GM12878 (cell line): ENCODE data around the gene TUNAR. TPM values are rescaled to one million over a fixed set of nuclear protein-coding genes. Genes with fewer than 3 reads are reported as not detected.

ENCODE experiments used
- ATAC-seq: fragments of 200-7000 bp; cut with Tn5 transposase; 3 replicates; pipeline ENCODE4 v1.9.1; 2020; ENCODE audit warnings: mild to moderate bottlenecking, moderate library complexity
- BruUV-seq: library from RNA; stranded (reverse); fragments of 400-500 nt; replicated peaks from 2 replicates; lab custom pipeline; 2021; lab: Mats Ljungman, UMichigan
- CTCF ChIA-PET: fragments of 300-600 bp; sonication (Branson Sonifier 250); formaldehyde crosslinking; extraction: SDS; loops from one replicate; lab custom pipeline; 2021; ENCODE audit warnings: inconsistent platforms; lab: Yijun Ruan, JAX
- POLR2A ChIA-PET: fragments of 350-600 bp; formaldehyde crosslinking; extraction: SDS; loops from one replicate; lab custom pipeline; 2021; ENCODE audit warnings: inconsistent platforms; lab: Charles Lee
- RAD21 ChIA-PET: fragments of 300-600 bp; sonication (Branson Sonifier 250); formaldehyde crosslinking; loops from one replicate; lab custom pipeline; 2023; ENCODE audit warnings: antibody characterized with exemption; ENCODE audit not compliant: unreplicated experiment; lab: Charles Lee
- SMC1A ChIA-PET: fragments of 300-600 bp; sonication (Branson Sonifier 250); formaldehyde crosslinking; loops from one replicate; lab custom pipeline; 2023; ENCODE audit not compliant: unreplicated experiment, uncharacterized antibody; lab: Charles Lee
- DNase-seq: peaks from one replicate; pipeline ENCODE4 v3.0.0-alpha.2; 2011; ENCODE audit warnings: low read depth, low spot score
- FAIRE-seq: peaks from 3 replicates; lab custom pipeline; 2011; peaks lifted over from hg19 to GRCh38; lab: Jason Lieb, UNC
- H2AFZ ChIP-seq: 2 replicates; pipeline ENCODE4 v1.6.0; 2011; ENCODE audit warnings: low read depth, low read length, control low read depth; ENCODE audit not compliant: control insufficient read depth
- H3K27ac ChIP-seq: 2 replicates; pipeline ENCODE4 v1.5.1; 2011; ENCODE audit warnings: control low read depth; ENCODE audit not compliant: control insufficient read depth, insufficient read depth
- H3K27me3 ChIP-seq, 2 experiments: replicated peaks in 1 of 2; 2 replicates each; pipeline versions ENCODE4 v1.6.0 to v1.6.1; 2011; ENCODE audit warnings: low read length in 1 of 2; ENCODE audit not compliant: control insufficient read depth in 2 of 2, insufficient read depth in 2 of 2
- H3K36me3 ChIP-seq, 2 experiments: 2 replicates each; pipeline ENCODE4 v1.5.1; 2011; ENCODE audit warnings: low read length in 1 of 2; ENCODE audit not compliant: control insufficient read depth in 2 of 2, insufficient read depth in 2 of 2
- H3K4me1 ChIP-seq: 2 replicates; pipeline ENCODE4 v1.6.1; 2011; ENCODE audit warnings: mild to moderate bottlenecking, low read length, moderate library complexity, mixed read lengths; ENCODE audit not compliant: control insufficient read depth, insufficient read depth
- H3K4me2 ChIP-seq: 2 replicates; pipeline ENCODE4 v1.6.0; 2011; ENCODE audit warnings: control low read depth; ENCODE audit not compliant: control insufficient read depth, insufficient read depth
- H3K4me3 ChIP-seq: fragments of 200-600 bp; sonication (generic); 2 replicates; pipeline ENCODE4 v1.5.1; 2016
- H3K79me2 ChIP-seq: 2 replicates; pipeline ENCODE4 v1.6.0; 2011; ENCODE audit warnings: low read length; ENCODE audit not compliant: control insufficient read depth, insufficient read depth
- H3K9ac ChIP-seq: 2 replicates; pipeline ENCODE4 v1.8.0; 2011; ENCODE audit warnings: low read length, control low read depth, mixed read lengths; ENCODE audit not compliant: control insufficient read depth, insufficient read depth
- H3K9me3 ChIP-seq: replicated peaks from 3 replicates; pipeline ENCODE4 v1.5.1; 2011; ENCODE audit warnings: mild to moderate bottlenecking, low read length; ENCODE audit not compliant: control insufficient read depth, insufficient read depth
- H4K20me1 ChIP-seq: 2 replicates; pipeline ENCODE4 v1.6.0; 2011; ENCODE audit not compliant: control insufficient read depth, insufficient read depth
- BCL11A ChIP-seq: IDR thresholded peaks from 2 replicates; pipeline ENCODE4 v1.6.1; 2011; ENCODE audit warnings: low read depth, low read length
- BHLHE40 ChIP-seq, 2 experiments: fragments of 450-650 bp in 1 of 2; IDR thresholded peaks; 2 replicates each; pipeline ENCODE4 v1.6.1; 2011 to 2017; ENCODE audit warnings: low read depth in 2 of 2, borderline replicate concordance in 1 of 2, improper control_type of control experiment in 1 of 2, low read length in 1 of 2, mild to moderate bottlenecking in 1 of 2
- BRCA1 ChIP-seq: IDR thresholded peaks from 2 replicates; pipeline ENCODE4 v1.6.1; 2011; ENCODE audit warnings: low read depth, low read length, improper control_type of control experiment
- HDGF ChIP-seq: fragments of 450-650 bp; IDR thresholded peaks from 2 replicates; pipeline ENCODE4 v1.6.1; 2016; ENCODE audit warnings: antibody characterized with exemption
- IKZF1 ChIP-seq: fragments of 450-650 bp; conservative IDR thresholded peaks from 2 replicates; pipeline ENCODE4 v1.6.1; 2017; ENCODE audit warnings: antibody characterized with exemption, mild to moderate bottlenecking
- MEF2B ChIP-seq: fragments of 450-650 bp; IDR thresholded peaks from 2 replicates; pipeline ENCODE4 v1.6.1; 2018; ENCODE audit warnings: mild to moderate bottlenecking, moderate library complexity; ENCODE audit not compliant: partially characterized antibody, poor library complexity, severe bottlenecking
- PML ChIP-seq: IDR thresholded peaks from 2 replicates; pipeline ENCODE4 v1.6.1; 2012; ENCODE audit warnings: low read length, inconsistent platforms
- RUNX3 ChIP-seq: IDR thresholded peaks from 2 replicates; pipeline ENCODE4 v1.6.1; 2012; ENCODE audit warnings: low read length, inconsistent platforms
- TBL1XR1 ChIP-seq: IDR thresholded peaks from 2 replicates; pipeline ENCODE4 v1.6.1; 2012; ENCODE audit warnings: low read depth, low read length, improper control_type of control experiment
- WGBS: methylation state at CpG from one replicate; pipeline ENCODE4 v1.1.6; 2016; ENCODE audit warnings: low lambda C conversion rate; ENCODE audit not compliant: insufficient replicate concordance, insufficient coverage; ENCODE audit errors: missing lambda C conversion rate; 5-methylcytosine and 5-hydroxymethylcytosine counted together
- in situ Hi-C: fragments of 300-500 bp; cut with MboI; formaldehyde crosslinking; loops from 9 replicates; pipeline ENCODE4 v1.14.3; 2018; ENCODE audit warnings: mixed read lengths
- intact Hi-C: fragments of 100-400 bp; cut with micrococcal nuclease; formaldehyde crosslinking; loops from one replicate; pipeline ENCODE4 v1.14.2; 2022; ENCODE audit not compliant: unreplicated experiment
- polyA plus RNA-seq, 11 experiments: library from polyadenylated mRNA; depleted of rRNA in 4 of 11; unstranded in 6 of 11; stranded (reverse) in 5 of 11; fragments of >200 nt; fragmentation: Nextera tagmentation in 4 of 11; fragmentation: Illumina TruSeq in 1 of 11; extraction: Ambion mirVana in 4 of 11; extraction: Trizol in 1 of 11; gene quantifications; 1 replicate in 1 of 11; 2 replicates in 10 of 11; pipeline versions ENCODE4 v1.2.1 to v1.2.3, GENCODE V29; 2011 to 2016; ENCODE audit warnings: inconsistent platforms in 2 of 11, missing spikeins in 2 of 11, low read depth in 1 of 11
- total RNA-seq, 4 experiments: library from RNA; depleted of rRNA in 3 of 4; stranded (reverse); fragments of >200 nt in 3 of 4; fragmentation: Illumina TruSeq in 1 of 4; extraction: Trizol in 1 of 4; gene quantifications; 2 replicates each; pipeline versions ENCODE4 v1.2.1 to v1.2.3, GENCODE V29; 2013 to 2021
- TF ChIP-seq, protein P1 (sequence below): fragments of 450-650 bp; IDR thresholded peaks from 2 replicates; pipeline ENCODE4 v1.6.1; 2018; ENCODE audit warnings: mild to moderate bottlenecking, low read depth, moderate library complexity; ENCODE audit not compliant: partially characterized antibody
- TF ChIP-seq, protein P2 (sequence below): fragments of 450-650 bp; IDR thresholded peaks from 2 replicates; pipeline ENCODE4 v1.6.1; 2016; ENCODE audit warnings: mild to moderate bottlenecking, moderate library complexity, borderline replicate concordance
- TF ChIP-seq, protein P3 (sequence below): fragments of 450-650 bp; IDR thresholded peaks from 2 replicates; pipeline ENCODE4 v1.6.1; 2017; ENCODE audit warnings: mild to moderate bottlenecking
- TF ChIP-seq, protein P4 (sequence below): IDR thresholded peaks from 2 replicates; pipeline ENCODE4 v1.6.1; 2011; ENCODE audit warnings: low read depth, low read length, improper control_type of control experiment, borderline replicate concordance

Gene TUNAR
- total and polyA plus RNA-seq, 10 of the 15 experiments (the other 5 are each of a cell fraction or from before 2014, with no cell fraction given) = 0.02 TPM; not detected in 9

DNA sequence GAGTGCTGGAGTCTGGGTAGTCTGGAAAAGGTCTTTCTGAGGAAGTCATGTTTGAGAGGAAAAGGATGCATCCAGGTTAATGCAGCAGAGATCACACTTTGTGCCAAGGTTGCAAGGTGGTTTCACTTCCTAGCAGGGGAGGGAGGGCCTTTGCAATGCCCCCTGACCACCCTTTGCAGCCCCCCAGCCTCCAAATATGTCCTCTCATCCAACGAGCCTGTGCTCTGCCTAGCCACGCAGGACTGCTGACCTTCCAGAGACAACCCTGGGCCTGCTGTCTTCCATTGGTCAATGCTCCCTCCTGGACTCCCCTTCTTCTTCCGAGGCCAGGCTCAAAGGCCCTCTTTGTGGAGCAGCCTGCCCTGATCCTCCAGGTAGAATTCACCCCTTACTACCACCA is 47.3 kb upstream of the TUNAR start:
- no peak for DNase-seq
- in situ Hi-C loops = no loop called here
- no peak for ATAC-seq
- 36% methylated on average over 3 of the region's 3 CpGs for WGBS
- Histone ChIP-seq H3K27me3 (no peaks in the 10 kb centered on the region; a peak in 1 of 4 replicates), H3K4me2 (no peak overlapping the region), H3K4me1 (no peaks in the 10 kb centered on the region), H3K9me3 (no peaks in the 10 kb centered on the region), H3K79me2 (no peaks in the 10 kb centered on the region), H4K20me1 (no peaks in the 10 kb centered on the region), H3K9ac (no peak overlapping the region), H3K4me3 (no peak overlapping the region), H2AFZ (no peak overlapping the region), H3K36me3 (no peaks in the 10 kb centered on the region), H3K27ac (no peak overlapping the region)
- ChIA-PET CTCF (no interaction called here), SMC1A (no interaction called here), POLR2A (no interaction called here), RAD21 (no interaction called here)
- BruUV-seq = no TSS peak
- intact Hi-C loops = no loop called here
- FAIRE-seq = no peak
- TF ChIP-seq, protein P1, sequence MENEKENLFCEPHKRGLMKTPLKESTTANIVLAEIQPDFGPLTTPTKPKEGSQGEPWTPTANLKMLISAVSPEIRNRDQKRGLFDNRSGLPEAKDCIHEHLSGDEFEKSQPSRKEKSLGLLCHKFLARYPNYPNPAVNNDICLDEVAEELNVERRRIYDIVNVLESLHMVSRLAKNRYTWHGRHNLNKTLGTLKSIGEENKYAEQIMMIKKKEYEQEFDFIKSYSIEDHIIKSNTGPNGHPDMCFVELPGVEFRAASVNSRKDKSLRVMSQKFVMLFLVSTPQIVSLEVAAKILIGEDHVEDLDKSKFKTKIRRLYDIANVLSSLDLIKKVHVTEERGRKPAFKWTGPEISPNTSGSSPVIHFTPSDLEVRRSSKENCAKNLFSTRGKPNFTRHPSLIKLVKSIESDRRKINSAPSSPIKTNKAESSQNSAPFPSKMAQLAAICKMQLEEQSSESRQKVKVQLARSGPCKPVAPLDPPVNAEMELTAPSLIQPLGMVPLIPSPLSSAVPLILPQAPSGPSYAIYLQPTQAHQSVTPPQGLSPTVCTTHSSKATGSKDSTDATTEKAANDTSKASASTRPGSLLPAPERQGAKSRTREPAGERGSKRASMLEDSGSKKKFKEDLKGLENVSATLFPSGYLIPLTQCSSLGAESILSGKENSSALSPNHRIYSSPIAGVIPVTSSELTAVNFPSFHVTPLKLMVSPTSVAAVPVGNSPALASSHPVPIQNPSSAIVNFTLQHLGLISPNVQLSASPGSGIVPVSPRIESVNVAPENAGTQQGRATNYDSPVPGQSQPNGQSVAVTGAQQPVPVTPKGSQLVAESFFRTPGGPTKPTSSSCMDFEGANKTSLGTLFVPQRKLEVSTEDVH = no peak
- TF ChIP-seq IKZF1 = no peak
- TF ChIP-seq, protein P2, sequence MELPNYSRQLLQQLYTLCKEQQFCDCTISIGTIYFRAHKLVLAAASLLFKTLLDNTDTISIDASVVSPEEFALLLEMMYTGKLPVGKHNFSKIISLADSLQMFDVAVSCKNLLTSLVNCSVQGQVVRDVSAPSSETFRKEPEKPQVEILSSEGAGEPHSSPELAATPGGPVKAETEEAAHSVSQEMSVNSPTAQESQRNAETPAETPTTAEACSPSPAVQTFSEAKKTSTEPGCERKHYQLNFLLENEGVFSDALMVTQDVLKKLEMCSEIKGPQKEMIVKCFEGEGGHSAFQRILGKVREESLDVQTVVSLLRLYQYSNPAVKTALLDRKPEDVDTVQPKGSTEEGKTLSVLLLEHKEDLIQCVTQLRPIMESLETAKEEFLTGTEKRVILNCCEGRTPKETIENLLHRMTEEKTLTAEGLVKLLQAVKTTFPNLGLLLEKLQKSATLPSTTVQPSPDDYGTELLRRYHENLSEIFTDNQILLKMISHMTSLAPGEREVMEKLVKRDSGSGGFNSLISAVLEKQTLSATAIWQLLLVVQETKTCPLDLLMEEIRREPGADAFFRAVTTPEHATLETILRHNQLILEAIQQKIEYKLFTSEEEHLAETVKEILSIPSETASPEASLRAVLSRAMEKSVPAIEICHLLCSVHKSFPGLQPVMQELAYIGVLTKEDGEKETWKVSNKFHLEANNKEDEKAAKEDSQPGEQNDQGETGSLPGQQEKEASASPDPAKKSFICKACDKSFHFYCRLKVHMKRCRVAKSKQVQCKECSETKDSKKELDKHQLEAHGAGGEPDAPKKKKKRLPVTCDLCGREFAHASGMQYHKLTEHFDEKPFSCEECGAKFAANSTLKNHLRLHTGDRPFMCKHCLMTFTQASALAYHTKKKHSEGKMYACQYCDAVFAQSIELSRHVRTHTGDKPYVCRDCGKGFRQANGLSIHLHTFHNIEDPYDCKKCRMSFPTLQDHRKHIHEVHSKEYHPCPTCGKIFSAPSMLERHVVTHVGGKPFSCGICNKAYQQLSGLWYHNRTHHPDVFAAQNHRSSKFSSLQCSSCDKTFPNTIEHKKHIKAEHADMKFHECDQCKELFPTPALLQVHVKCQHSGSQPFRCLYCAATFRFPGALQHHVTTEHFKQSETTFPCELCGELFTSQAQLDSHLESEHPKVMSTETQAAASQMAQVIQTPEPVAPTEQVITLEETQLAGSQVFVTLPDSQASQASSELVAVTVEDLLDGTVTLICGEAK = no peak
- no peak for TF ChIP-seq BCL11A
- no peak for TF ChIP-seq MEF2B
- TF ChIP-seq BRCA1 = no peak
- TF ChIP-seq, protein P3, sequence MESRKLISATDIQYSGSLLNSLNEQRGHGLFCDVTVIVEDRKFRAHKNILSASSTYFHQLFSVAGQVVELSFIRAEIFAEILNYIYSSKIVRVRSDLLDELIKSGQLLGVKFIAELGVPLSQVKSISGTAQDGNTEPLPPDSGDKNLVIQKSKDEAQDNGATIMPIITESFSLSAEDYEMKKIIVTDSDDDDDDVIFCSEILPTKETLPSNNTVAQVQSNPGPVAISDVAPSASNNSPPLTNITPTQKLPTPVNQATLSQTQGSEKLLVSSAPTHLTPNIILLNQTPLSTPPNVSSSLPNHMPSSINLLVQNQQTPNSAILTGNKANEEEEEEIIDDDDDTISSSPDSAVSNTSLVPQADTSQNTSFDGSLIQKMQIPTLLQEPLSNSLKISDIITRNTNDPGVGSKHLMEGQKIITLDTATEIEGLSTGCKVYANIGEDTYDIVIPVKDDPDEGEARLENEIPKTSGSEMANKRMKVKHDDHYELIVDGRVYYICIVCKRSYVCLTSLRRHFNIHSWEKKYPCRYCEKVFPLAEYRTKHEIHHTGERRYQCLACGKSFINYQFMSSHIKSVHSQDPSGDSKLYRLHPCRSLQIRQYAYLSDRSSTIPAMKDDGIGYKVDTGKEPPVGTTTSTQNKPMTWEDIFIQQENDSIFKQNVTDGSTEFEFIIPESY = no peak
- TF ChIP-seq TBL1XR1 = no peak
- no peak for TF ChIP-seq RUNX3
- TF ChIP-seq BHLHE40 (IDR thresholded peaks at IDR 0.05; ENCODE audit: borderline replicate concordance in 1 of 2, low read depth in 2 of 2, low read length in 1 of 2) = no peak
- no peak for TF ChIP-seq HDGF
- no peak for TF ChIP-seq PML
- TF ChIP-seq, protein P4, sequence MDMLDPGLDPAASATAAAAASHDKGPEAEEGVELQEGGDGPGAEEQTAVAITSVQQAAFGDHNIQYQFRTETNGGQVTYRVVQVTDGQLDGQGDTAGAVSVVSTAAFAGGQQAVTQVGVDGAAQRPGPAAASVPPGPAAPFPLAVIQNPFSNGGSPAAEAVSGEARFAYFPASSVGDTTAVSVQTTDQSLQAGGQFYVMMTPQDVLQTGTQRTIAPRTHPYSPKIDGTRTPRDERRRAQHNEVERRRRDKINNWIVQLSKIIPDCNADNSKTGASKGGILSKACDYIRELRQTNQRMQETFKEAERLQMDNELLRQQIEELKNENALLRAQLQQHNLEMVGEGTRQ = no peak
